Right lobe of liver (tissue), 6 donors: ENCODE data around the gene DNM3. TPM values are rescaled to one million over a fixed set of nuclear protein-coding genes. Genes with fewer than 3 reads are reported as not detected.

Experiments
- ATAC-seq, 4 donors: fragments of 200-7000 bp; cut with Tn5 transposase; one replicate each; pipeline ENCODE4 v1.9.1; 2020; ENCODE audit warnings: mild to moderate bottlenecking in 4 of 4, moderate library complexity in 4 of 4
- DNase-seq, 3 donors: peaks; one replicate each; pipeline ENCODE4 v3.0.0-alpha.2; 2020
- H3K27ac ChIP-seq, 3 donors: fragments of 200-600 bp; one replicate each; pipeline ENCODE4 v1.8.0; 2022
- H3K27me3 ChIP-seq, 2 donors: fragments of 200-600 bp; one replicate each; pipeline ENCODE4 v1.8.0; 2022
- H3K36me3 ChIP-seq, 4 donors: fragments of 200-600 bp; sonication (generic) in 1 of 4; one replicate each; pipeline versions ENCODE4 v1.5.1 to v1.8.0; 2017 to 2022; ENCODE audit warnings: control low read depth in 1 of 4
- H3K4me1 ChIP-seq, 4 donors: fragments of 200-600 bp; sonication (generic) in 1 of 4; one replicate each; pipeline versions ENCODE4 v1.5.1 to v1.8.0; 2017 to 2022; ENCODE audit warnings: control low read depth in 1 of 4
- H3K4me3 ChIP-seq, 3 donors: fragments of 200-600 bp; one replicate each; pipeline ENCODE4 v1.8.0; 2022
- H3K9me3 ChIP-seq, 4 donors: fragments of 200-600 bp; sonication (generic) in 1 of 4; one replicate each; pipeline versions ENCODE4 v1.5.1 to v1.8.0; 2017 to 2022; ENCODE audit warnings: control low read depth in 1 of 4
- CTCF ChIP-seq, 4 donors: fragments of 200-600 bp in 3 of 4; fragments of 450-650 bp in 1 of 4; IDR thresholded peaks; one replicate each; pipeline versions ENCODE4 v1.5.1 to v1.8.0; 2016 to 2022; ENCODE audit warnings: antibody characterized with exemption in 4 of 4, mild to moderate bottlenecking in 2 of 4
- POLR2A ChIP-seq: fragments of 450-650 bp; IDR thresholded peaks from one replicate; pipeline ENCODE4 v1.6.1; 2017; ENCODE audit warnings: antibody characterized with exemption, mild to moderate bottlenecking
- WGBS: methylation state at CpG from one replicate; pipeline ENCODE4 v1.1.6; 2018; ENCODE audit warnings: low coverage, low lambda C conversion rate; ENCODE audit not compliant: insufficient coverage; ENCODE audit errors: missing lambda C conversion rate; 5-methylcytosine and 5-hydroxymethylcytosine counted together
- intact Hi-C, 2 donors: fragments of 100-400 bp; cut with DNase I; formaldehyde crosslinking; loops; one replicate each; pipeline versions ENCODE4 v1.11.2 to v1.14.1; 2022
- total RNA-seq, 6 experiments: library from RNA; depleted of rRNA in 2 of 6; stranded (reverse); fragments of >200 nt in 2 of 6; fragmentation: NEBNext Ultra II Directional in 3 of 6; extraction: Animal tissue kit (Norgen Biotek cat#: 25700) in 3 of 6; gene quantifications; one replicate each; pipeline versions ENCODE4 v1.1.0 to v1.2.4, GENCODE V29; 2016 to 2023
- donor health status: DM: no; HTN: yes; CAD: no.
- donor health status: DM: no; HTN: no; CAD: no.
- donor health status: DM: no; HTN: no; CAD: no.
- donor health status: DM: no; HTN: yes; CAD: no.
- donor health status: DM: no; HTN: yes; CAD: no.

The DNM3 gene
- total RNA-seq, 6 experiments from 2014 or later = 0.29 to 0.92 (median 0.43) TPM

- WGBS = 68% methylated on average over 4 of the region's 4 CpGs
- TF ChIP-seq POLR2A (no peak), CTCF (IDR thresholded peaks at IDR 0.05) (no peak)
- H3K4me1 ChIP-seq = no peaks in the 10 kb centered on the region
Measured at GRCh38 chr1:172163498-172164215, 322.4 kb downstream of the DNM3 start.

GRCh38 chr1:172165403-172165802 lies 324.1 kb downstream of the DNM3 start:
- WGBS = 86% methylated on average over 2 of the region's 2 CpGs

More at GRCh38 chr1:172163498-172164215, 322.4 kb downstream of the DNM3 start:
- peak in 2 of 4 donors; percentile 24 to 33 for ATAC-seq
- Histone ChIP-seq H3K27ac (no peak overlapping the region), H3K27me3 (no peaks in the 10 kb centered on the region), H3K9me3 (no peaks in the 10 kb centered on the region), H3K36me3 (no peaks in the 10 kb centered on the region), H3K4me3 (no peak overlapping the region)
- intact Hi-C loops = no loop called here
- DNase-seq = no peak

GRCh38 chr1:172167796-172168596 lies 326.7 kb downstream of the DNM3 start:
- H3K9me3 ChIP-seq = no peaks in the 10 kb centered on the region
- intact Hi-C loops = no loop called here
- no peaks in the 10 kb centered on the region for H3K4me1 ChIP-seq
- no peak for ATAC-seq
- no peaks in the 10 kb centered on the region for H3K36me3 ChIP-seq
- WGBS = 62% methylated on average over 4 of the region's 4 CpGs
- H3K27me3 ChIP-seq = no peaks in the 10 kb centered on the region
- no peak overlapping the region for H3K4me3 ChIP-seq
- no peak for TF ChIP-seq POLR2A
- no peak for TF ChIP-seq CTCF (IDR thresholded peaks at IDR 0.05)
- H3K27ac ChIP-seq = no peak overlapping the region
- DNase-seq = no peak

More at GRCh38 chr1:172165403-172165802, 324.1 kb downstream of the DNM3 start:
- Histone ChIP-seq H3K27me3 (no peaks in the 10 kb centered on the region), H3K4me1 (no peaks in the 10 kb centered on the region), H3K36me3 (no peaks in the 10 kb centered on the region), H3K4me3 (no peak overlapping the region), H3K9me3 (no peaks in the 10 kb centered on the region), H3K27ac (no peak overlapping the region)
- DNase-seq = no peak
- intact Hi-C loops = no loop called here
- no peak for ATAC-seq
- TF ChIP-seq POLR2A = no peak
- no peak for TF ChIP-seq CTCF (IDR thresholded peaks at IDR 0.05)

GRCh38 chr1:172168597-172168872 lies 327.2 kb downstream of the DNM3 start:
- no peak for ATAC-seq
- Histone ChIP-seq H3K27ac (no peak overlapping the region), H3K4me1 (no peaks in the 10 kb centered on the region), H3K36me3 (no peaks in the 10 kb centered on the region), H3K4me3 (no peak overlapping the region), H3K27me3 (no peaks in the 10 kb centered on the region), H3K9me3 (no peaks in the 10 kb centered on the region)
- no peak for DNase-seq
- intact Hi-C loops = no loop called here
- TF ChIP-seq POLR2A (no peak), CTCF (IDR thresholded peaks at IDR 0.05) (no peak)
- 76% methylated on average over 2 of the region's 2 CpGs for WGBS
